ENCODE data around the gene A2ML1. TPM values are rescaled to one million over a fixed set of nuclear protein-coding genes. Genes with fewer than 3 reads are reported as not detected.
"Not testable (repeated sequence)": the region's sequence is repeated elsewhere in the genome, so short reads cannot be mapped to it uniquely, and the experiment has no call there.

A2ML1 gene
- total RNA-seq, 1 experiment from 2014 or later, result 3.9 TPM

DNA sequence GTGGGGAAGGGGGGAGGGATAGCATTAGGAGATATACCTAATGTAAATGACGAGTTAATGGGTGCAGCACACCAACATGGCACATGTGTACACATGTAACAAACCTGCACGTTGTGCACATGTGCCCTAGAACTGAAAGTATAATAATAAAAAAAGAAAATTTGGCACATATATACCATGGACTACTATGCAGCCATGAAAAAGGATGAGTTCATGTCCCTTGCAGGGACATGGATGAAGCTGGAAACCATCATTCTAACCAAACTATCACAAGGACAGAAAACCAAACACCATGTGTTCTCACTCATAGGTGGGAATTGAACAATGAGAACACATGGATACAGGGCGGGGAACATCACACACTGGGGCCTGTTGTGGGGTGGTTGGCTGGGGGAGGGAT, 21.2 kb upstream of the A2ML1 start:
- not testable (repeated sequence) for H3K36me3 ChIP-seq (replicated peaks; ENCODE audit: control insufficient read depth, insufficient read depth, low read length); H3K27me3 ChIP-seq (ENCODE audit: control insufficient read depth, insufficient read depth, low read length); H3K4me3 ChIP-seq (ENCODE audit: insufficient read depth, low read depth, low read length); DNase-seq

DNA sequence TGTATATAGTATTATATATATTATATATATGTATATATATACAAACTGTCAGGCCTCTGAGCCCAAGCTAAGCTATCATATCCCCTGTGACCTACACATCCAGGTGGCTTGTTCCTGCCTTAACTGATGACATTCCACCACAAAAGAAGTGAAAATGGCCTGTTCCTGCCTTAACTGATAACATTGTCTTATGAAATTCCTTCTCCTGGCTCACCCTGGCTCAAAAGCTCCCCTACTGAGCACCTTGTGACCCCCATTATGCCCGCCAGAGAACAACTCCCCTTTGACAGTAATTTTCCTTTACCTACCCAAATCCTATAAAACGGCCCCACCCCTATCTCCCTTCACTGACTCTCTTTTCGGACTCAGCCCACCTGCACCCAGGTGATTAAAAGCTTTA, 17.6 kb upstream of the A2ML1 start:
- H3K4me3 ChIP-seq (ENCODE audit: insufficient read depth, low read depth, low read length), result peak overlapping the region; percentile 34; the same call in 1 of the 2 replicates
- H3K36me3 ChIP-seq (replicated peaks; ENCODE audit: control insufficient read depth, insufficient read depth, low read length); DNase-seq; H3K27me3 ChIP-seq (ENCODE audit: control insufficient read depth, insufficient read depth, low read length): not testable (repeated sequence)

DNA sequence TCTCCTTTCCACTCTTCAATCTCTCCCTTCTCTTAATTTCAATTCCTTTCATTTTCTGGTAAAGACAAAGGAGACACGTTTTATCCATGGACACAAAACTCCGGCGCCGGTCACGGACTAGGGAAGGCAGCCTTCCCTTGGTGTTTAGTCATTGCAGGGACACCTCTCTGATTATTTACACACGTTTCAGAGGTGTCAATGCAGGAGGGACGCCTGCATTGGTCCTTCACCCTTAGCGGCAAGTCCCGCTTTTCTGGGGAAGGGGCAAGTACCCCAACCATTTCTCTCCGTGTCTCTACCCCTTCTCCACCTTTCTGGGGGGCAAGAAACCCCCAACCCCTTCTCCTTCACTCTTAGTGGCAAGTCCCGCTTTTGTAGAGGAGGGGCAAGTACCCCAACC, 16.9 kb upstream of the A2ML1 start:
- H3K36me3 ChIP-seq (replicated peaks; ENCODE audit: control insufficient read depth, insufficient read depth, low read length); DNase-seq; H3K27me3 ChIP-seq (ENCODE audit: control insufficient read depth, insufficient read depth, low read length): not testable (repeated sequence)
- peak overlapping the region; percentile 34; the same call in 1 of the 2 replicates for H3K4me3 ChIP-seq (ENCODE audit: insufficient read depth, low read depth, low read length)

DNA sequence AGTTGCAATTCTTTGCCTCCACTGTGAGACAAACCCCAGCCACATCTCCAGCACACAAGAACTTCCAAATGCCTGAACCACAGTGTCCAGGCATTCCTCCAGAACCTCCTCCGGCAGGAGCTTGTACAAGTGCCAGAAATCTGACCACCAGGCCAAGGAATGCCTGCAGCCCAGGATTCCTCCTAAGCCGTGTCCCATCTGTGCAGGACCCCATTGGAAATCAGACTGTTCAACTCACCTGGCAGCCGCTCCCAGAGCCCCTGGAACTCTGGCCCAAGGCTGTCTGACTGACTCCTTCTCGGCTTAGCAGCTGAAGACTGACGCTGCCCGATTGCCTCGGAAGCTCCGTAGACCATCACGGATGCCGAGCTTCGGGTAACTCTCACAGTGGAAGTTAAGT, 15.3 kb upstream of the A2ML1 start:
- not testable (repeated sequence) for H3K27me3 ChIP-seq (ENCODE audit: control insufficient read depth, insufficient read depth, low read length); DNase-seq; H3K36me3 ChIP-seq (replicated peaks; ENCODE audit: control insufficient read depth, insufficient read depth, low read length)
- peak overlapping the region; percentile 24; the same call in 1 of the 2 replicates for H3K4me3 ChIP-seq (ENCODE audit: insufficient read depth, low read depth, low read length)

DNA sequence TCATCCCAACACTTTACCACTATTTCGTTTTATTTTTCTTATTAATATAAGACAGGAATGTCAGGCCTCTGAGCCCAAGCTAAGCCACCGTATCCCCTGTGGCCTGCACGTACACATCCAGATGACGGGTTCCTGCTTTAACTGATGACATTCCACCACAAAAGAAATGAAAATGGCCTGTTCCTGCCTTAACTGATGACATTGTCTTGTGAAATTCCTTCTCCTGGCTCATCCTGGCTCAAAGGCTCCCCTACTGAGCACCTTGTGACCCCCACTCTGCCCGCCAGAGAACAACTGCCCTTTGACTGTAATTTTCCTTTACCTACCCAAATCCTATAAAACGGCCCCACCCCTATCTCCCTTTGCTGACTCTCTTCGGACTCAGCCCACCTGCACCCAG, 12.3 kb upstream of the A2ML1 start:
- H3K4me3 ChIP-seq (ENCODE audit: insufficient read depth, low read depth, low read length); H3K27me3 ChIP-seq (ENCODE audit: control insufficient read depth, insufficient read depth, low read length); H3K36me3 ChIP-seq (replicated peaks; ENCODE audit: control insufficient read depth, insufficient read depth, low read length); DNase-seq: not testable (repeated sequence)

DNA sequence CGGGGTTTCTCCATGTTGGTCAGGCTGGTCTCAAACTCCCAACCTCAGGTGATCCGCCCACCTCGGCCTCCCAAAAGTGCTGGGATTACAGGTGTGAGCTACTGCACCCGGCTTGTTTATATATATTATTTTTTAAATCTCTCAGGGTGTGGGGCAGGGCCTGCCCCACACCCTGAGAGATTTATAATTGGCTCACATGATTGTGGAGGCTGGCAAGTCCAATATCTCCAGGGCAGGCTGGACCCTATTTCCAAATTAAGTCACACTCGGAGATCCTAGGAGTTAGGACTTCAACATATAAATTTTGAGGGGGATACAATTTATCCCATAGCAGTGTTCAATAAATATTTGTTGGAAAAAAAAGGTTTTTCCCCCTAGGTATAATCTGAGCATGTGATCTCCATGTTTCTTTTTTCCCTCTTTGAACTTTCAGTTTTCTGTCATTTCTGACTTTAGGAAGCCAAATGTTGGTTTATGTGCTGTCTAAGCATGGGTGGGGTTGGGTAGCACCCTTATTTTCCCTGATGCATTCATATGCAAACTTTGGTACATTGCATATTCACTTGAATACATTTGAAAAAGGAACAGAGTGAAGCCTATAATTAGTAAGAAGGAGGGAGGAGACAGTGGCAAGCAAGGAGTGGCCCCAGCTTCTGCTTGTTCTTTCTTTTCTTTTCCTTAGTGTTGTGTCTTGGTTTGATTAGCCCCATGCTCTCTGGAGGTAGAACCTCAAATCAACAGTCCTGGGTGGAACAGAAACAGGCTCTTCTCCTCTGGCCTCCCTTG, 8.7 kb upstream of the A2ML1 start:
- H3K4me3 ChIP-seq (ENCODE audit: insufficient read depth, low read depth, low read length), result no peak overlapping the region
- DNase-seq, result no peak
- no peaks in the 10 kb centered on the region for H3K27me3 ChIP-seq (ENCODE audit: control insufficient read depth, insufficient read depth, low read length)
- H3K36me3 ChIP-seq (replicated peaks; ENCODE audit: control insufficient read depth, insufficient read depth, low read length), result no peaks in the 10 kb centered on the region

DNA sequence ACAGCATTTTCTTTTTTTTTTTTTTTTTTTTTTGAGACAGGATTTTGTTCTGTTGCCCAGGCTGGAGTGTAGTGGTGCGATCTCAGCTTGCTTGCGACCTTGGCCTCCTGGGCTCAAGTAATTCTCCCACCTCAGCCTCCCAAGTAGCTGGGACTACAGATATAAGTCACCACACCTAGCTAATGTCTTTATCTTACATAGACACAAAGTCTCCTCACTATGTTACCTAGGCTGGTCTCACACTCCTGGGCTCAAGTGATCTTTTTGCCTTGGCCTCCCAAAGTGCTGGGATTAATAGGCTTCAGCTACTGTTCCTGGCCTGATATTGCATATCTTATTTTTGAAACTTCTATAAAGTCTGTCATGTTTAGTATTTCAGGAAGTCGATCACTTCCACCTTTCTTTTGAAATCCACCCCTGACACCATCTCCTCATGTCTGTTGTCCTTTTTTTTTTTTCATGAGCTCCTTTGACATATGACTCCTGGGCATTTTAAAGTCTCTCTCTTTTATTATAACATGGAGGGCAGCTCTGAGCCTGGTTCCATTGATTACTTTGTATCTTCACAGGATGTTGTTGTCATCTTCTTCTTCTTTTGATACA, 5.9 kb upstream of the A2ML1 start:
- DNase-seq, result no peak
- Histone ChIP-seq H3K36me3 (replicated peaks; ENCODE audit: control insufficient read depth, insufficient read depth, low read length) (no peaks in the 10 kb centered on the region), H3K4me3 (ENCODE audit: insufficient read depth, low read depth, low read length) (no peak overlapping the region), H3K27me3 (ENCODE audit: control insufficient read depth, insufficient read depth, low read length) (no peaks in the 10 kb centered on the region)

DNA sequence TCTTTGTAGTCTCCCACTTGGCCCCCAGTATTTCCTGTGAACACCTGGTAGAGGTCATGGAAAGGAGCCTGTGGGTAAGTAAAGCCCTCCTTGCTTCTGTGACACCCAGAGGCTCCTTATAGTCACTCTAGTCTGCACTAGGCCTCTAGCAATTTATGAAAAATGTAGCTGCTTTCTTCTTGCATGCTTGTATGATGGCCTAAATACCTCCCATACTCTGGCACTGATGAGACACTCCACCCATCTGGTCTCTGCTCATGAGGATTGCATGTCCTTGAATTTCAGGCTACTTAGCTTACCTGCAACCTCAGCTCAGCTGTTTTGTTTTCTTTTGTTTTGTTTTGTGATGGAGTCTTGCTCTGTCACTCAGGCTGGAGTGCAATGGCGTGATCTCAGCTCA, 4.6 kb upstream of the A2ML1 start:
- DNase-seq, result no peak
- Histone ChIP-seq H3K36me3 (replicated peaks; ENCODE audit: control insufficient read depth, insufficient read depth, low read length) (no peaks in the 10 kb centered on the region), H3K4me3 (ENCODE audit: insufficient read depth, low read depth, low read length) (no peak overlapping the region)

DNA sequence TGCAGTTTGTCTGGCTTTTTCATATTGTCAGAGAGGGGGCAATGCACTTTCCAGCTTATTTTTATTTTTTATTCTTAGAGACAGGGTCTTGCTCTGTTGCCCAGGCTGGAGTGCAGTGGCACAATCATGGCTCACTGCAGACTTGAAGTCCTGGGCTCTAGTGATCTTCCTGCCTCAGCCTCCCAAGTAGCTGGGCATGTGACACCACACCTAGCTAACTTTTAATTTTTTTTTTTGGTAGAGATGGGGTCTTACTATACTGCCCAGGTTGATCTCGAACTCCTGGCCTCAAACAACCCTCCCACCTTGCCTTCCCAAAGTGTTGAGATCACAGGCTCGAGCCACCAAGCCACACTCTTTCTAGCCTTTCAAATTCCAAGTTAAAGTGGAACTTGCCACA, 3.9 kb upstream of the A2ML1 start:
- H3K27me3 ChIP-seq (ENCODE audit: control insufficient read depth, insufficient read depth, low read length), result no peaks in the 10 kb centered on the region
- no peak for DNase-seq
- no peak overlapping the region for H3K4me3 ChIP-seq (ENCODE audit: insufficient read depth, low read depth, low read length)
- no peaks in the 10 kb centered on the region for H3K36me3 ChIP-seq (replicated peaks; ENCODE audit: control insufficient read depth, insufficient read depth, low read length)

More for the DNA sequence above, 4.6 kb upstream of the A2ML1 start:
- no peaks in the 10 kb centered on the region for H3K27me3 ChIP-seq (ENCODE audit: control insufficient read depth, insufficient read depth, low read length)

DNA sequence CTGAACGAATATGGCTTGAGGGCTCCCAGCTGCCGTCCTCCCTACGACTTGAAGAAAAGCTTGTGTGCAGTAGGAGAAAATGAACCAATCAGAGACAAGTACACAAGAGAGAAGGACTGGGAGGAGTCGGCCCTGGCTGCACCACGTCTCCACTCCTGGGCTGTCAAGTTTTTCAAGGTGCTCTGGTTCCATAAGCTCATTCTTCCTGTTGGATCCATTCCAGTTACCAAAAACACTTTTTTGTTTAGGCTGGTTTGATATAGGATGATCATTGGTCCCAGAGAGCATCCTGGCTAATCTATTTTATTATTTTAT, 2.8 kb upstream of the A2ML1 start:
- DNase-seq, result peak; percentile 72
- Histone ChIP-seq H3K4me3 (ENCODE audit: insufficient read depth, low read depth, low read length) (0 out of 2 replicates have a peak overlapping the region, but pooled peaks have one; percentile 4), H3K36me3 (replicated peaks; ENCODE audit: control insufficient read depth, insufficient read depth, low read length) (no peaks in the 10 kb centered on the region), H3K27me3 (ENCODE audit: control insufficient read depth, insufficient read depth, low read length) (no peaks in the 10 kb centered on the region)

DNA sequence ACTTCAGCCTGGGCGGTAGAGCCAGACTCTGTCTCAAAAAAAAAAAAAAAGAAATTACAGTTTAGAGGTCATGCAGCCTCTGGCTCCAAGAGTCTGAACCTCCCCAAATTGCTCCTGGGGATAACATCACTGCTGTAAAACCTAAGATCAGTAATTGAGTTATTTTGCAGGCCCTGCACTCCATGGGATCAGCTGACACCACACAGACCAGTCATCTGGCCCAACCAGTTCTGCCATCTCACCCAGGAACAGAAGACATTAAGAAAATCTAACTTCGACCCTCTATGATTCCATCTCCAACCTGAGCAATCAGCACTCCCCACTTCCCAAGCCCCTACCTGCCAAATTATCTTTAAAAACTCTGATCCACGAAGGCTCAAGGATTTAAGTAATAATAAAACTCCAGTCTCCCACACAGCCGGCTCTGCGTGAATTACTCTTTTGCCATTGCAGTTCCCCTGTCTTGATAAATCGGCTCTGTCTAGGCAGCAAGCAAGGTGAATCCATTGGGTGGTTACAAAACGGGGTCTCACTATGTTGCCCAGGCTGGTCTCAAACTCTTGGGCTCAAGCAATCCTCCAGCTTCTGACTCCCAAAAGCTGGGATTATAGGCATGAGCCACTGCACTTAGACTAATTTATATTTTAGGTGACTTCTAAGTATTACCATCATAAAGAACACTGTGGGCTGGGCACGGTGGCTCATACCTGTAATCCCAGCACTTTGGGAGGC, 1.6 kb upstream of the A2ML1 start:
- H3K27me3 ChIP-seq (ENCODE audit: control insufficient read depth, insufficient read depth, low read length); H3K4me3 ChIP-seq (ENCODE audit: insufficient read depth, low read depth, low read length); H3K36me3 ChIP-seq (replicated peaks; ENCODE audit: control insufficient read depth, insufficient read depth, low read length); DNase-seq: not testable (repeated sequence)

DNA sequence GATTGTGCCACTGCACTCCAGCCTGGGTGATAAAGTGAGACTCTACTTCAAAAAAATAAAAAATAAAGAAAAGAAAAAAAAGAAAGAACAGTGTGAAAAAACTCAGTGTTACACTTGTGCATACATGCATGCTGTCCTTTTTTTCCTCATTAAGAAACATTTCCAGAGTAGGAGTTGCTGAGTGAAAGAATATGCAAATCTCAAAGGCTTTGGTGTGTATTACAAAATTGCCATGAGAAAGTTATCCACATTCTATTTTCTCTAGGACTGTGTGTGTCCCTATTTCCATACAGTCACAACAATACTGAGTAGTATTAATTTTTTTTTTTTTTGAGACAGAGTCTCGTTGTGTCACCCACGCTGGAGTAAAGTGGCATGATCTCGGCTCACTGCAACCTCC, 830 bp upstream of the A2ML1 start:
- no peak for DNase-seq
- H3K27me3 ChIP-seq (ENCODE audit: control insufficient read depth, insufficient read depth, low read length), result no peaks in the 10 kb centered on the region
- H3K36me3 ChIP-seq (replicated peaks; ENCODE audit: control insufficient read depth, insufficient read depth, low read length), result no peaks in the 10 kb centered on the region
- H3K4me3 ChIP-seq (ENCODE audit: insufficient read depth, low read depth, low read length), result no peak overlapping the region

DNA sequence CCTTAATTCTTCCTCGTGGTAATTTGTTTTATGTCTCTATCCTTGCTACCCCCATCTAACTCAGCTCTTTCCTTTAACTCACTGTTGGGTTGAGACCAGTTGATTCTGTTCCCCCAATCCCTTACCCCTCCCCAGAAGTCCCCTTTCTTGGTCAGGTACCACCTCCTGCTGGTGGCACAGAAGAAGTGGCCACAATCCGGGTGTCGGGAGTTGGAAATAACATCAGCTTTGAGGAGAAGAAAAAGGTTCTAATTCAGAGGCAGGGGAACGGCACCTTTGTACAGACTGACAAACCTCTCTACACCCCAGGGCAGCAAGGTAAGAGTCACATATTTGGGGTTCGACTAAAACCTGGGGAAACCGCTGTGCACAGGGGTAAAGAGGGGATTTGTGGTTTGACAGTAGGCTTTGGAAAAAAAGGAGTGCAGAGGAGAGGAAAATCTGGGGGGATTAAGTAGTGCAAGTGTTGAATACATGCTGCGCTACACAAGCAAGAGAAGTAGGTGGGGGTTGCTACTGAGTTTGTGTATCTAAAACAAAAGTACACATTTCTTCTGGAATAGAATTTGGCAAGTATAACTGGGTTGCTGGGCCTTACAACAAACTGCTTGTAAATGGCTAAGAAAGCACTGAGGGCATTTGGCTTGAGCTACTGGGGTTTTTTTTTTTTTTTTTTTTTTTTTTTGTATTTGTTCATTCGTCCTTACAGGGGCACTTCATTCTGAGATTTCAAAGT, 1.3 kb downstream of the A2ML1 start:
- peak overlapping the region; percentile 12; the same call in 1 of the 2 replicates for H3K4me3 ChIP-seq (ENCODE audit: insufficient read depth, low read depth, low read length)
- no peaks in the 10 kb centered on the region for H3K27me3 ChIP-seq (ENCODE audit: control insufficient read depth, insufficient read depth, low read length)
- no peaks in the 10 kb centered on the region for H3K36me3 ChIP-seq (replicated peaks; ENCODE audit: control insufficient read depth, insufficient read depth, low read length)
- peak; percentile 79 for DNase-seq

DNA sequence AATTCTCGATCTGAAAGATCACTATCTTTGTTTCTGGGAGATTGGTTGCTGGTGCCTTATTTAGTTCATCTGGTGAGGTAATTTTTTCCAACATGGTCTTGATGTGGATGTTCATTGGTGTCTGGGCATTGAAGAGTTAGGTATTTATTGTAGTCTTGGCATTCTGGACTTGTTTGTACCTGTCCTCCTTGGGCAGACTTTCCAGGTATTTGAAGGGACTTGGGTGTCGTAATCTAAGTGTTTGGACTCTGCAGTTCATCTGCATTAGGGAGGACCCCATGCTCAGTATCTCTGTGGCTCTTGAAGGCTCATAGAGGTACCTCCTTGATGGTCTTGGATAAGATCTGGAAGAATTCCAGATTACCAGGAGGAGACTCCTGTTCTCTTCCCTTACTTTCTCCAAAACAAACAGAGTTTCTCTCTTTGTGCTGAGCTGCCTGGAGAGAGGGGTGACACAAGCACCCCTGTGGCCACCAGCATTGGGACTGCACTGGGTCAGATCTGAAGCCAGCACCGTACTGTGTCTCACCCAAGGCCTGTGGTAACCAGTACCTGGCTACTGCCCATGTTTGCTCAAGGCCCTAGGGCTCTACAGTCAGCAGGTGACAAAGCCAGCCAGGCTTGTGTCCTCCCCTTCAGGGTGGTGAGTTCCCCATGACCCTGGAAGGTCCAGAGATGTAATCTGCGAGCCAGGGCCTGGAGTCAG, 5.3 kb downstream of the A2ML1 start:
- Histone ChIP-seq H3K27me3 (ENCODE audit: control insufficient read depth, insufficient read depth, low read length) (no peaks in the 10 kb centered on the region), H3K36me3 (replicated peaks; ENCODE audit: control insufficient read depth, insufficient read depth, low read length) (no peaks in the 10 kb centered on the region), H3K4me3 (ENCODE audit: insufficient read depth, low read depth, low read length) (no peak overlapping the region)
- DNase-seq, result no peak

Measured in H7 (cell line).